Endothelial cell (in vitro differentiated cells): Measurements from ENCODE around the gene RNF41. TPM values are rescaled to one million over a fixed set of nuclear protein-coding genes. Genes with fewer than 3 reads are reported as not detected.

Source experiments
- DNase-seq: peaks from one replicate; pipeline ENCODE4 v3.0.0; 2021; ENCODE audit warnings: low spot score
- H3K27ac Mint-ChIP-seq: one replicate; pipeline ENCODE4 v1.8.0; 2021; ENCODE audit warnings: mixed read lengths, inconsistent platforms; ENCODE audit not compliant: unreplicated experiment
- H3K27me3 Mint-ChIP-seq: one replicate; pipeline ENCODE4 v1.8.0; 2021; ENCODE audit warnings: mild to moderate bottlenecking, moderate library complexity, mixed read lengths, inconsistent platforms; ENCODE audit not compliant: unreplicated experiment
- H3K36me3 Mint-ChIP-seq: one replicate; pipeline ENCODE4 v1.8.0; 2021; ENCODE audit warnings: mild to moderate bottlenecking, low read depth, mixed read lengths, inconsistent platforms; ENCODE audit not compliant: unreplicated experiment
- H3K4me1 Mint-ChIP-seq: one replicate; pipeline ENCODE4 v1.8.0; 2021; ENCODE audit warnings: mild to moderate bottlenecking, mixed read lengths, inconsistent platforms; ENCODE audit not compliant: unreplicated experiment
- H3K4me3 Mint-ChIP-seq: one replicate; pipeline ENCODE4 v1.8.0; 2021; ENCODE audit warnings: mild to moderate bottlenecking, mixed read lengths, inconsistent platforms; ENCODE audit not compliant: unreplicated experiment
- H3K9me3 Mint-ChIP-seq: one replicate; pipeline ENCODE4 v1.8.0; 2021; ENCODE audit warnings: mixed read lengths, inconsistent platforms; ENCODE audit not compliant: unreplicated experiment
- CTCF ChIP-seq: fragments of 200-600 bp; sonication (generic); IDR thresholded peaks from one replicate; pipeline ENCODE4 v1.5.0; 2021; ENCODE audit warnings: antibody characterized with exemption; ENCODE audit not compliant: unreplicated experiment
- total RNA-seq: library from RNA; stranded (reverse); fragmentation: NEBNext Ultra II Directional; extraction: Animal tissue kit (Norgen Biotek cat#: 25700); gene quantifications from one replicate; pipeline ENCODE4 v1.2.1, GENCODE V29; 2021; ENCODE audit not compliant: unreplicated experiment

RNF41 gene
- total RNA-seq, 1 donor from 2014 or later: 55.5 TPM

GRCh38 chr12:56242986-56243385, 21.3 kb upstream of the RNF41 start:
- peaks cover 7% of the 10 kb centered on the region for H3K27me3 Mint-ChIP-seq
- no peak for TF ChIP-seq CTCF
- no peak overlapping the region for H3K4me3 Mint-ChIP-seq
- no peak for DNase-seq
- no peak overlapping the region for H3K27ac Mint-ChIP-seq
- no peaks in the 10 kb centered on the region for H3K4me1 Mint-ChIP-seq
- H3K9me3 Mint-ChIP-seq: no peaks in the 10 kb centered on the region
- H3K36me3 Mint-ChIP-seq: peaks cover 42% of the 10 kb centered on the region

GRCh38 chr12:56241424-56242303, 19.9 kb upstream of the RNF41 start:
- Mint-ChIP-seq H3K4me3 (peak overlapping the region; percentile 76), H3K27ac (no peak overlapping the region)

GRCh38 chr12:56237552-56237951, 15.8 kb upstream of the RNF41 start:
- DNase-seq: no peak
- no peak for TF ChIP-seq CTCF
- Mint-ChIP-seq H3K4me1 (no peaks in the 10 kb centered on the region), H3K4me3 (no peak overlapping the region), H3K27me3 (peaks cover 13% of the 10 kb centered on the region), H3K27ac (no peak overlapping the region), H3K9me3 (no peaks in the 10 kb centered on the region), H3K36me3 (peaks cover 26% of the 10 kb centered on the region)

More at GRCh38 chr12:56241424-56242303, 19.9 kb upstream of the RNF41 start:
- no peak for DNase-seq
- TF ChIP-seq CTCF: no peak
- no peaks in the 10 kb centered on the region for H3K4me1 Mint-ChIP-seq
- H3K36me3 Mint-ChIP-seq: peaks cover 31% of the 10 kb centered on the region
- peaks cover 7% of the 10 kb centered on the region for H3K27me3 Mint-ChIP-seq
- no peaks in the 10 kb centered on the region for H3K9me3 Mint-ChIP-seq

GRCh38 chr12:56236985-56237384, 15.3 kb upstream of the RNF41 start:
- TF ChIP-seq CTCF: no peak
- Mint-ChIP-seq H3K36me3 (peaks cover 20% of the 10 kb centered on the region), H3K4me1 (no peaks in the 10 kb centered on the region), H3K4me3 (no peak overlapping the region), H3K27me3 (peaks cover 12% of the 10 kb centered on the region), H3K9me3 (no peaks in the 10 kb centered on the region), H3K27ac (peak overlapping the region; percentile 25)
- no peak for DNase-seq

GRCh38 chr12:56236091-56236490, 14.4 kb upstream of the RNF41 start:
- Mint-ChIP-seq H3K4me3 (no peak overlapping the region), H3K4me1 (no peaks in the 10 kb centered on the region), H3K9me3 (no peaks in the 10 kb centered on the region), H3K27ac (peak overlapping the region; percentile 13), H3K27me3 (peaks cover 13% of the 10 kb centered on the region), H3K36me3 (peaks cover 11% of the 10 kb centered on the region)
- TF ChIP-seq CTCF: no peak
- DNase-seq: no peak
